ENCODE measurements around the gene CCDC71. TPM values are rescaled to one million over a fixed set of nuclear protein-coding genes. Genes with fewer than 3 reads are reported as not detected.

Gene CCDC71
- polyA plus RNA-seq (2014; cell fraction: cytosol; rRNA removed) = 34.0 and 40.4 TPM in 2 replicates
- polyA plus RNA-seq (2014; cell fraction: nucleus; rRNA removed) = 18.2 and 22.4 TPM in 2 replicates

- peak; percentile 71 for DNase-seq (ENCODE audit: low spot score)
Measured at GRCh38 chr3:49165771-49166751, at the start of gene CCDC71. CCDC71 (minus strand) TSS chr3:49166331; CDS start chr3:49164208, 2,123 bp downstream.

- DNase-seq (ENCODE audit: low spot score) = no peak
Measured at GRCh38 chr3:49213998-49214397, 47.9 kb upstream of the CCDC71 start.

GRCh38 chr3:49213541-49213943 lies 47.4 kb upstream of the CCDC71 start:
- DNase-seq (ENCODE audit: low spot score) = no peak

GRCh38 chr3:49199900-49200281 lies 33.8 kb upstream of the CCDC71 start:
- DNase-seq (ENCODE audit: low spot score) = no peak

- DNase-seq (ENCODE audit: low spot score) = no peak
Measured at GRCh38 chr3:49199239-49199899, 33.2 kb upstream of the CCDC71 start.

GRCh38 chr3:49198611-49199230 lies 32.6 kb upstream of the CCDC71 start:
- DNase-seq (ENCODE audit: low spot score) = no peak

GRCh38 chr3:49198161-49198560 lies 32.0 kb upstream of the CCDC71 start:
- DNase-seq (ENCODE audit: low spot score) = no peak

- DNase-seq (ENCODE audit: low spot score) = no peak
Measured at GRCh38 chr3:49191741-49192140, 25.6 kb upstream of the CCDC71 start.

GRCh38 chr3:49183873-49184272 lies 17.7 kb upstream of the CCDC71 start:
- no peak for DNase-seq (ENCODE audit: low spot score)

GRCh38 chr3:49182682-49183081 lies 16.6 kb upstream of the CCDC71 start:
- no peak for DNase-seq (ENCODE audit: low spot score)

GRCh38 chr3:49181351-49181750 lies 15.2 kb upstream of the CCDC71 start:
- no peak for DNase-seq (ENCODE audit: low spot score)

GRCh38 chr3:49180116-49180515 lies 14.0 kb upstream of the CCDC71 start:
- no peak for DNase-seq (ENCODE audit: low spot score)

- no peak for DNase-seq (ENCODE audit: low spot score)
Measured at GRCh38 chr3:49177073-49177472, 10.9 kb upstream of the CCDC71 start.

GRCh38 chr3:49175530-49175929 lies 9.4 kb upstream of the CCDC71 start:
- DNase-seq (ENCODE audit: low spot score) = no peak

GRCh38 chr3:49174397-49174985 lies 8.4 kb upstream of the CCDC71 start:
- DNase-seq (ENCODE audit: low spot score) = no peak

- peak; percentile 83 for DNase-seq (ENCODE audit: low spot score)
Measured at GRCh38 chr3:49173792-49174170, 7.7 kb upstream of the CCDC71 start.

- peak; percentile 56 for DNase-seq (ENCODE audit: low spot score)
Measured at GRCh38 chr3:49173116-49173791, 7.1 kb upstream of the CCDC71 start.

- no peak for DNase-seq (ENCODE audit: low spot score)
Measured at GRCh38 chr3:49172551-49173041, 6.5 kb upstream of the CCDC71 start.

GRCh38 chr3:49171775-49172500 lies 5.8 kb upstream of the CCDC71 start:
- no peak for DNase-seq (ENCODE audit: low spot score)

GRCh38 chr3:49171119-49171774 lies 5.1 kb upstream of the CCDC71 start, which contains the start of gene KLHDC8B:
KLHDC8B (plus strand) TSS chr3:49171598; CDS start chr3:49172770, 1,172 bp downstream.
- DNase-seq (ENCODE audit: low spot score) = peak; percentile 87

Measured in SK-N-DZ (cell line).